ENCODE measurements around the gene PITHD1.
A peak's percentile ranks its signal among the peaks of the same experiment; 100 is the strongest.
"Not testable (repeated sequence)": the region's sequence is repeated elsewhere in the genome, so short reads cannot be mapped to it uniquely, and the experiment has no call there.

PITHD1 gene

GRCh38 chr1:23777979-23778814, at the start of gene PITHD1:
Gene PITHD1, plus strand, starts transcription at chr1:23778418. Its CDS starts 98 bp downstream, at chr1:23778516.
- peak within 1 kb of the TSS; percentile 92 for H3K4me3 ChIP-seq (ENCODE audit: low read length)
- no peak for TF ChIP-seq ZNF274 (IDR thresholded peaks at IDR 0.05; ENCODE audit: low read depth, low read length)

GRCh38 chr1:23732363-23733224, 45.6 kb upstream of the PITHD1 start:
- no peak for TF ChIP-seq ZNF274 (IDR thresholded peaks at IDR 0.05; ENCODE audit: low read depth, low read length)
- H3K4me3 ChIP-seq (ENCODE audit: low read length), result no peak overlapping the region

- H3K4me3 ChIP-seq (ENCODE audit: low read length), result not testable (repeated sequence)
These were observed 44.9 kb upstream of the PITHD1 start for GRCh38 chr1:23733281-23733680.

- TF ChIP-seq ZNF274 (IDR thresholded peaks at IDR 0.05; ENCODE audit: low read depth, low read length), result no peak
- no peak overlapping the region for H3K4me3 ChIP-seq (ENCODE audit: low read length)
These were observed 41.6 kb upstream of the PITHD1 start for GRCh38 chr1:23736437-23737134.

- no peak for TF ChIP-seq ZNF274 (IDR thresholded peaks at IDR 0.05; ENCODE audit: low read depth, low read length)
- no peak overlapping the region for H3K4me3 ChIP-seq (ENCODE audit: low read length)
These were observed 36.6 kb upstream of the PITHD1 start for GRCh38 chr1:23741609-23742008.

GRCh38 chr1:23742670-23743286, 35.4 kb upstream of the PITHD1 start:
- peak overlapping the region; percentile 95; the same call in 1 of the 2 replicates for H3K4me3 ChIP-seq (ENCODE audit: low read length)
- TF ChIP-seq ZNF274 (IDR thresholded peaks at IDR 0.05; ENCODE audit: low read depth, low read length), result no peak

GRCh38 chr1:23743287-23744152, 34.7 kb upstream of the PITHD1 start, which contains the start of gene ELOA:
Gene ELOA, plus strand, starts transcription at chr1:23743471. Its CDS starts 33 bp downstream, at chr1:23743504.
- H3K4me3 ChIP-seq (ENCODE audit: low read length), result peak within 1 kb of the TSS; percentile 95
- TF ChIP-seq ZNF274 (IDR thresholded peaks at IDR 0.05; ENCODE audit: low read depth, low read length), result no peak

GRCh38 chr1:23745515-23745914, 32.7 kb upstream of the PITHD1 start:
- TF ChIP-seq ZNF274 (IDR thresholded peaks at IDR 0.05; ENCODE audit: low read depth, low read length), result no peak
- H3K4me3 ChIP-seq (ENCODE audit: low read length), result peak overlapping the region; percentile 95; the same call in 1 of the 2 replicates

GRCh38 chr1:23748016-23748415, 30.2 kb upstream of the PITHD1 start:
- no peak for TF ChIP-seq ZNF274 (IDR thresholded peaks at IDR 0.05; ENCODE audit: low read depth, low read length)
- H3K4me3 ChIP-seq (ENCODE audit: low read length), result no peak overlapping the region

- TF ChIP-seq ZNF274 (IDR thresholded peaks at IDR 0.05; ENCODE audit: low read depth, low read length), result no peak
- no peak overlapping the region for H3K4me3 ChIP-seq (ENCODE audit: low read length)
These were observed 27.0 kb upstream of the PITHD1 start for GRCh38 chr1:23751050-23751814.

GRCh38 chr1:23751815-23752200, 26.4 kb upstream of the PITHD1 start:
- no peak overlapping the region for H3K4me3 ChIP-seq (ENCODE audit: low read length)
- TF ChIP-seq ZNF274 (IDR thresholded peaks at IDR 0.05; ENCODE audit: low read depth, low read length), result no peak

- no peak overlapping the region for H3K4me3 ChIP-seq (ENCODE audit: low read length)
- TF ChIP-seq ZNF274 (IDR thresholded peaks at IDR 0.05; ENCODE audit: low read depth, low read length), result no peak
These were observed 25.3 kb upstream of the PITHD1 start for GRCh38 chr1:23752909-23753308.
